GM19467 (cell line): ENCODE results near the gene TPCN2.
A peak's percentile ranks its signal among the peaks of the same experiment; 100 is the strongest.

ENCODE experiments used
- ATAC-seq: cut with Tn5 transposase; IDR thresholded peaks from one replicate; pipeline ENCODE4 v1.9.1; 2021; ENCODE audit warnings: mild to moderate bottlenecking, moderate library complexity; ENCODE audit not compliant: unreplicated experiment

The TPCN2 gene

DNA sequence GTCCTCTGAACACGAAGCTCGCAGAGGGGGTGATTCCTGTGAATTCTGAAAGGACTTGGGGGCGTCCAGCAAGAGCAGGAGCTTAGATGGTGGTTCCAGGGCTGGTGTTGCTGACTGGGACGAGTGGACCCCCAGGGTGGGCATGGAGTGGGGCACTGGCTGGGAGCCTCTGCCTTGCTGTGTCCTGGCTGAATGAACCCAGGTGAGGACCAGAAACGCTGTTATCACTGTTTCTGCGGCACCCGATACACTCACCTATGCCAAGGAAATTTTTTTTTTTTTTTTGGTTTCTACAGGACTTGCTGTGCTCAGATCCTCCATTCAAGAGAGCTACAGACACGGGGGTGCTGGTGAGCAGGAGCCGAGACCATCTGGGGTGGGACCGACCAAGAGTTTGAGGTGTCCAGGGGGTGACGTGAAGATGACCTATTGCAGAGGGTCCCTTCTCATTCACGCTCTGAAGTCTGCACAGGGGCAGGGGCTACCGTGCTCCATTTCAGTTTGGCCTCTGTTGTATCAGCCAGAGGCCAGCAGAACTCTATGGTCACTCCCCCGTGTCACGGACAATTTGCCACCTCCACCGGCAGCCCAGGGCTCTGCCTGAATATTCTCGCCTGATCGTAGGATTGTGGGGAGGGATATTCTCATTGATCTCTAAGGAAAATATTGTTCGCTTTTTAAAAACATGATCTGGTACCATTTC lies 110.6 kb downstream of the TPCN2 start:
- no peak for ATAC-seq

DNA sequence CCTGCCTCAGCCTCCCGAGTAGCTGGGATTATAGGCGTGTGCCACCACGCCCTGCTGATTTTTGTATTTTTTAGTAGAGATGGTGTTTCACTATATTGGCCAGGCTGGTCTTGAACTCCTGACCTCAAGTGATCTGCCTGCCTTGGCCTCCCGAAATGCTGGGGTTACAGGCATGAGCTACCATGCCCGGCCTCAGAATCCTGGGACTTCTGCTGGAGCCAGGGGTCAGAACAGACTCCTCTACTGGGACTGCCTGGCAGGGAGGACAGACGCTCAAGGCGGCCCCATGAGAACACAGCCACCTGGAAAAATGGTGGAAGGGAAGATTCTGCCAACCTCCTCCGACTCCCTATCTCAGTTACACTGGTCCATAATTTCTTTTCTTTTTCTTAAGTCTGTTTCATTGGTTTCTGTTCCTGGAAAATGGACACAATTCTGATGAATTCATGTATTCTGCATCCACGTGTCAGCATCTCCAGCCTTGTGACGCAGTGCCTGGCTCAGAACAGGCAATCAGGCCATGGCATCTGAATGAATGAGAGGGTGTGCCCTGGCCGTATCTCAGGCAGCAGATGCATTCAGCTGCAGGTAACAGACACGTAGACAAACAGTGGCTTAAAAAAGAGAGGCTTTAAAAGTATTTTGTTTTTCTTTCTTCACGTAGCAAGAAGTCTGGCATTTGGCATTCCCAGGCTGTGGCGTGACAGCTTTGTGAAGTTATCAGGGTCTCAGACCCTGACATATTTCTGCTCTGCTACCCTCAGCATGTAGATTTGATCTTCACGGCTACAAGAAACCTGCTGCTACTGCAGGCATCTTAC lies 111.8 kb downstream of the TPCN2 start:
- ATAC-seq = no peak

DNA sequence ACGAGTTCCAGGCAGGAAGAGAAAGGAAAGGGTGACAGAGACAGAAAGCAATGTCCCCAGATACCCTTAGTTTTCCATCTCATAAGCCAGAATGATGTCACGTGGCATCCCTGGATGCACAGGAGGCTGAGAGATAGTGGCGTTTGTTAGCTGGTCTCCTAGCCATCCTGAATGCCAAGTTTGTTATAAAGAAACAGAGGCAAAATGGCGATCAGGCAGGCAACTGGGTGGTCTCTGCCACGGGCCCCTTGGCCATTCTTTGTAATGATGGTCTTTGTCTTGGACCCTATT lies 112.3 kb downstream of the TPCN2 start:
- ATAC-seq = no peak

DNA sequence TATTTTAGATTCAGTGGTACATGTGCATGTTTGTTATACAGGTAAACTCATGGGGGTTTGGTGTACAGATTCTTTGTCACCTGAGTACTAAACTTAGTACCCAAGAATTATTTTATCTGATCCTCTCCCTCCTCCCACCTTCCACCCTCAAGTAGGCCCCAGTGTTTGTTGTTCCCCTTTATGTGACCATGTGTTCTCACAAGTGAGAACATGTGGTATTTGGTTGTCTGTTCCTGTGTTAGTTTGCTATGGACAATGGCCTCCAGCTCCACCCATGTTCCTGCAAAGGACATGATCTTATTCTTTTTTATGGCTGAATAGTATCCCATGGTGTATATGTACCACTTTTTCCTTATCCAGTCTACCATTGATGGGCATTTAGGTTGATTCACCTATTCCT lies 113.8 kb downstream of the TPCN2 start:
- no peak for ATAC-seq

DNA sequence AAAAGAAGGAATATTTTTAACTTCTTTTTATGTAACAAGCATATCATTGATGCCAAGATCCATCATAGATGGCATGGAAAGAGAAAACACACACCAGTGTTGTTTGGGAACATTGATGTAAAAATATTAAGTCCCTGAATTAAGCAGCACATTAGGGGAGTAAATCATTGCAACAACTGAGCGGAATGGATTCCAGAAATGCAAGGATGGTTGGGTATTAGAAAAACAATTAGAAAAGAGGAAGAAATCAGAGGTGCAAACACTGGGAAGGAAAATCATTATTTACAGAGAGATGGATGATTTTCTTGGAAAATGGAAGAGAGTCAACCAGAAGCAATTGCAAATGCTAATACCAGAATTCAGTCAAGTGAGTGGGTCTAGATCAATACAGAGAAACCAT lies 115.1 kb downstream of the TPCN2 start:
- no peak for ATAC-seq

DNA sequence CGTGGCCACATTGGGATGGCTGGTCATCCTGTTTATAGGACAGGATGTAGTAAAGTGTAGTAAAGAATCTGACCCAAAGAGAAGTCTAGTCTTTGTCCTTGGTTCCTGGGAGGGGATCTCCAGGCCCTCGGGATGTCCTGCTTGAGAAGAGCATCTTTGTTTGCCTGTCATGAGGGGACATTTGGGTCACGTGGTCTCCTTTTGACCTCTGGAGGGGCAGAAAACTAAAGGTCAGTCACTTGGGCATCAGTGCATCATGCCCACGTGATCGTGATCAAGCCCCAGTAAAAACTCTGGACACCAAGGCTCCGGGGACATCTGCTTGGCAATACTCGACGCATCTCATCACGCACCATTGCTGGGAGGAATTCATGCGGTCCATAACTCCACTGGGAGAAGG lies 116.1 kb downstream of the TPCN2 start:
- ATAC-seq = no peak

DNA sequence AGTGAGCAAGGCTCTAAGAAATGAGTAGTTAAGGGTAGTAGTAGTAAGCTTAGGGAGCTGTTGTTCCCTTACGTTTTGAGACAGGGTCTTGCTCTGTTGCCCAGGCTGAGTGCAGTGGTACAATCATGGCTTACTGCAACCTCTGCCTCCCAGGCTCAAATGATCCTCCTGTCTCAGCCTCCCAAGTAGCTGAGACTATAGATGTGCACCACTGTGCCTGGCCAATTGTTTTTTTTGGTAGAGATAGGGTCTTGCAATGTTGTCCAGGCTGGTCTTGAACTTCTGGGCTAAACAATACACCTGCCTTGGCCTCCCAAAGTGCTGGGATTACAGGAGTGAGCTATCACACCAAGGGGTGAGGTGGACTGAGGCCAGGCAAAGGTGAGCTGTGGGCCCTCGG lies 117.0 kb downstream of the TPCN2 start:
- ATAC-seq = no peak

DNA sequence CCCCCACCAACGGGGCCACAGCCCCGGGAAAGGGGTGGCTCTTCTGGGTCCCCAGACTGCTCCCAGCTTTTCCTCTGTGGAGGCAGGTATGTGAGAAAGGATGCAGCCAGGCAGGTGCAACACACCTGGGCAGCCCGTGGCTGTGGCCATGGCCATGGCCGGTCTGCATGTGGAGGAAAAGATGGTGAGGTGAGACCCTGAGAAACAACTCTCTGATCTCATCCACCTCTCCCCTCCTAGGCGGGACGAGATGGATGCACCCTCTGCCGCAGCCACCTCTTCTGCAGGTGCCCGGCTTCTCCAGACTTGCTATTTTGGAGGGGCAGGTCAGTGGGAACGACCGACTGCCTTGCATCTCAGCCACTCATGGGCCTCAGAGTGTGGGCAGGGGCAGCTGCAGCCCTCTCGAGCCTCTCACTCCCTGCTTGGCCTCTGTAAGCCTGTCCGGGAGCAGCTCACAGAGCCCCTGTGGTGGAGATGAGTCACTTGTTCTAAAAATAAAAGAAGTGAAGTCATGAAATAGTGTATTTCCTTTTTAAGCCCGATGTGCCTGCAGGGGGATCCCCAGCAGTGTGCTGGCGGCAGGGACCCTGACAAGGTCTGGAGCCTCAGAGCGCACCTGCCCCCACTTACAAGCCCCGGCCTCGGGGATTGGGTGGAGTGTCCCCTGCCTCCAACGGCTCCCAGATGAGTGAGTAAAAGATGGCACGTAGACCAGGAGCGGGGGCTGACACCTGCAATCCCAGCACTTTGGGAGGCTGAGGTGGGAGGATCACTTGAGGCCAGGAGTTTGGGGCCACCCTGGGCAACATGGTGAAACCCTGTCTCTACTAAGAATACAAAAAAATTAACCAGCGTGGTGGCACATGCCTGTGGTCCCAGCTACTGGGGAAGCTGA lies 117.7 kb downstream of the TPCN2 start:
- peak; percentile 84 for ATAC-seq

DNA sequence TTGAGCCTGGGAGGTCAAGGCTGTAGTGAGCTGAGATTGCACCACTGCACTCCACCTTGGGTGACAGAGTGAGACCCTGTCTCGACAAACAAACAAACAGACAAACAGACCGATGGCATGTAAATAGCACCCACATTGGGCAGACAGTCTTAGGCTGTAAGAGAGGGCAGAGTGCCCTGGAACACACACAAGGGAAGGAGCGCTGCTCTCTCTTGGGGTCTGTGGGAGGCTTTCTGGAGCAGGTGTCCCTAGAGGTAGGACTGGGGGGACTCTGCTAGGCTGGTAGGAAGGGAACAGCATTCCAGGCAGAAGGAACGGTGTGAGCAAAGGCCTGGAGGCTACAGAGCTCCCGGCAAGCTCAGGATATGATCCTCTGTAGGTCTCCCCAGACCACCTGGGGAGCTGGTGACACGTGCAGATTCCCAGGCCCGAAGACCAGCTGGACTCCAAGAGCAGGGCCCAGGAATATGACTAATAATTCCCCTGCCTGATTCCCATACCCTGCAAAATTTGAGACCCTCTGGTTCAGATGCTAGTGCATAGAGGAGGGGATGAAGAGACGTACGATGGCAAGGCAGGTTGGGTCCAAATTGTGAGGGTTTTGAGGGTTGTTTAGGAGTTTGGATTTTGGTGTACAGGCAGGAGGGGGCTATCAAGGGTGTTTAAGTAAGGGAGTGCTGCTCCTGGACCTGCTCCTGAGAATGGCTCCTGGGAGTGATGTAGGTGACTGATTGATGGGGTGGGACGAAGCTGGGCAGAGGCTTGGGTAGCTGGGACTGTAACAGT lies 118.6 kb downstream of the TPCN2 start:
- ATAC-seq = peak; percentile 20

DNA sequence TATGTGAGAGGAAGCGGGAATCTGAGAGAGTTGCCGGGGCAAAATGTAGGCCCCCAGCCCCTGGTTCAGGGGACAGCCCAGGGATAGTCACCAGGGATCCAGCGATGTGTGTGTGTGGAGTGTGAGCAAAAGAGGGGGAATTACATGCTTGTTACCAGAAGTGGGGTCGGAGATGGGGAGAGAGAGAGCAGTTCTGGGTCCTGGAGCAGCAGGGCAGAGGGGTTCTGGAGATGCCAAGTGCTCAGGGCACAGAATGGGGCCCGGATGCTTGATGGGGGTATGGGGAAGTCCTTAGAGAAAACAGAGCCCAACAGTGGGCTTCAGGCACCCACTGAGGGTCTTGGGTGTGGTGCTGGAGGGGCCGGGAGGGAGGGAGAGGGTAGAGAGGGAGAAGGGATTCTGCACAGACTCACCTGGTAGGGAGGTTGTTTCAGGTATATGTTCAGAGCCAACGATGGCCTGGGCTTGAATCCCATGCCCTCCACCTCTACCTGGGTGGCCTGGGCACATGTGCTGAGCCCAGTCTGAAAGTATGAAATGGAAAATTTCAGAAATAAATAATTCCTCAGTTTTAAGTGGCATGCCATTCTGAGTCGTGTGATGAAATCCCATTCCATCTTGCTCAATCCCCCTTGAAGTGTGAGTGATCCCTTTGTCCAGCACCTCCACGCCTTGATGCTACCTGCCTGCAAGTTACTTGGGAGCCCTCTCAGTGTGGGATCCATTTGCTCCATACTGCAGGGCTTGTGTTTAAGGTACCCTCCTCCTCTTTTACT lies 119.4 kb downstream of the TPCN2 start:
- no peak for ATAC-seq

DNA sequence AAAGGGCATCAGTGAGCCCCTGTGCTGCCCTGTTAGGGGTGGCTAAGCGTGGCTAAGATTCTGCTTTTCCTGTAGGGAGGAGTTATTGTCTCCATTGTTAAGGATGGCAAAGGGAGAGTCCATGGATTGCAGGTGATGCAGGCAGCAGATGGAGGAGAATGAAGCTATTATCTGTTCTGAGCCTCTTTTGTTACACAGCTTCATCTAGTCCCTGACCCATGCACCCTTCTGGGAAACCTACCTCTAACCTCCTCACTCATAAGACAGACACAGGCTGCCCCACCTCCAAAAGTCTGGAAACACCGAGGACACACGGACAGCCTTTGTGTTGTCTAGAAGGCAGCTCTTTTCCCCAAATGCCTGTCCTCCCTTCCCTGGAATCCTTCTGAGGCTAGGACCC lies 120.7 kb downstream of the TPCN2 start:
- ATAC-seq = no peak

DNA sequence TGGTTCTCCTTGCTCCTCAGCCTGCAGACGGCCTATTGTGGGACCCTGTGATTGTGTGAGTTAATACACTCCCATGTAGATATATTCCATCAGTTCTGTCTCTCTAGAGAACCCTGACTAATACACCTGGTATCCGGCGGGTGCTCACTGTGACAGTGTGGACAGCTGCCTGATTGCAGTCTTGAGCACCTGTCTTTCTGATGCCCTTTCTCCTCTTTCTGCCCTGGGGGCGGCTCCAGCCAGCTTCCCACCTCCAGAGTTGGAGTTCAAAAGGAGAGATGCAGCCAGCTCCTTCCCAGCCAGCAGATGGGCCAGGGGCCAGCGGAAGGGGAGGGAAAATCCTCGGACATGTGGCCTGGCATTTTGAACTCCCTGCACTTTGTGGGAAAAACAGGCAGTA lies 122.0 kb downstream of the TPCN2 start:
- no peak for ATAC-seq

DNA sequence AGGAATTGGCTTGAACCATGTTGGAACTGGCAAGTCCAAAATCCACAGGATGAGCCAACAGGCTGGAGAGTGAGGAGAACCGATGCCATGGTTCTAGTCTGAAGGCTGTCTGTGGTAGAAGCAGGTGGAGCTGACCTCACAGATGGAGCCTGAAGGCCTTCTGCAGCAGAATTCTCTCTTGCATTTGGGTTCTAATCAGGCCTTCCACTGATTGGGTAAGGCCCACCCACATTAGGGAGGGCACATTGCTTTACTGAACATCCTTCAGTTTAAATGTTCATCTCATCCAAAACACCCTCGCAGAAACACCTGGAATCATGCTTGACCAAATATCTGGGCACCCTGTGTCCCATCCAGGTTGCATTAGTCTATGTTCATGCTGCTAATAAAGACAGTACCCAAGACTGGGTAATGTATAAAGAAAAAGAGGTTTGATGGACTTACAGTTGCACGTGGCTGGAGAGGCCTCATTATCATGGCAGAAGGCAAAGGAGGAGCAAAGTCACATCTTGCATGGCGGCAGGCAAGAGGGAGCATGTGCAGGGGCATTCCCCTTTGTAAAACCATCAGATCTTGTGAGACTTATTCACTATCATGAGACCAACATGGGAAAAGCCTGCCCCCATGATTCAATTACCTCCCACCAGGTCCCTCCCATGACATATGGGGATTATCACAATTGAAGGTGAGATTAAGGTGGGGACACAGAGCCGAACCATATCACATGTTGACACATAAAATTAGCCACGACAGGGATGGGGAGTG lies 122.9 kb downstream of the TPCN2 start:
- ATAC-seq = no peak

DNA sequence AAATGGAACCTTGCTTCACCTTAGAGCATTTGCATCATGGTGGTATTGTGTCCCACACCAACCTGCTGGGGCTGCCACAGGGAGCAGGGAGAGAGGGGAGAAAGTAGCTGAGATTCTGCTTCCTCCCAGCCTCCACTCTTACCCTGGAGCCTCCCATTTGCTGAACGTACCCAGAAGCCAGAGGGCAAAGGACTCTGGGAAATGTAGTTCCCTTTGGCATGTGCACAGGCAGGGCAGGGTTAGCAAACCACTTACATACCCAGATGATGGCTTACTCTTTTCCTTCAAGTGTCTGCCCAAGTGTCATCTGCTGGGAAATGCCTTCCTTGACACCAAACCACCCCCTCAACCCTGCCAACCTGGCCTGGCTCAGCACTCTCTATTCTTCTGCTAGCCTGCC lies 123.9 kb downstream of the TPCN2 start:
- ATAC-seq = no peak

DNA sequence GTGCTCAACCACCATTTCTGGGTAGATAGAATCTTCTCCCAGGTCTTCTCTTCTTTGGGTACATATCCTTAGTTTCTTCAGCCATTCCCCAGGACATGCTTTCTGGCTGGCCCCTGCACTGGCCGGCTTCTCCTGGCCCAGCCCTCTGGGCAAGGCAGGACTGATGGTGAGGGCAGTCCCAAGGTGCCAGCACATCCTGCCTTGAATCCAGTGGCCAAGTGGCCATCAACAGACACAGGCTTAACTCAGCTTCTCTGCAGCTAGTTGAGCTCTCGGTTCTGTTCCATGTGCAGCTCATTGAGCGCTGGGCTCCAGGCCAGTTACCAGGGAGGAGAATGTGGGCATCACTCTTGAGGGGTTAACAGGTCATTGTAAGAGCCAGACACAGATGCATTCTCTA lies 124.6 kb downstream of the TPCN2 start:
- no peak for ATAC-seq

DNA sequence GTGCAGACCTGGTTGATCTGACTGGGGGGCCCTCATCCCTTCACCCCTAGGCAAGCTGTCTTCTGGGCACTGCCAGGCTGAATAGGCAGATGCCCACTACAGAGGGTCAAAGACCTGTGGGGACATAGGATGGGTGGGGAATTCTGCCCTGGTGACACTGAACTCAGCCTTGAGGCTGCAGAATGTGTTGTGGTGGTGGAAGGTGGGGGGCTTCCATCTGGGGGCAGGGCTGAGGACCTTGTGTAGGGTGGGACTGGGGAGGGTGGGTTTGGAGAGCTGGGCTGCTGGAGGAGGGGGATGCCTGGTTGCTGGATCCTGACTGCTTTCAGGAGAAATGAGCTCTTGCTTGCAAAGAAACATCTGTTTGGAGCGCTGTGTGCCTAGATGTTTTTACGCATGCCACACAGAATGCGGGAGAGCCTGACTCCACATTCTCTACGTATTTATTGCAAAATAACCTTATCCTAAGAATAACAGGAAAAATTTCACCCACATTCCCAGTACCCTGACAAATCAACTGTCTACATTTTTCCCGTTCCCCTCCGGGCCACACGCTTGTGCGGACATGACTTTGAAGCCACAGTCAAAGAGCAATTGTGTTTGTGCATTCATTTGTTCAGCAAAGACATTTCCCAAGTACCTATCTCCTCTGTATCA lies 125.3 kb downstream of the TPCN2 start:
- ATAC-seq = no peak

DNA sequence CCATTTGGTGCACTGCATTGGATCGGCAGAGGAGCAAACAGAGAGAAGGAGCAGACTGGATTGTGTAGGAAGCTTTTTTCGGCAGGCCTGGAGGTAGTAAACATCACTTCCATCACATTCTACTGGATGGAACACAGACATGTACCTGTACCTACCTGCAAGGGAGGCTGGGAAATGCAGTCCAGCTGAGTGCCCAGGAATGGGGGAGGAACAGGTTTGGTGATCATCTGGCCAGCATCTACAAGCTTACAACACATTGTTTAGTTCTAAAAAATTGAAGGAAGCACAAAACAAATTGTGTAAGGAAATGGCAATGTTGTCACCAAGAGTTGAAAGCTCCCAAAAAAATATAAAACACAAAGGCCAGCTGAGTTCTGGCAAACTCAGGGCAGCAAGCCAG lies 126.1 kb downstream of the TPCN2 start:
- ATAC-seq = no peak

DNA sequence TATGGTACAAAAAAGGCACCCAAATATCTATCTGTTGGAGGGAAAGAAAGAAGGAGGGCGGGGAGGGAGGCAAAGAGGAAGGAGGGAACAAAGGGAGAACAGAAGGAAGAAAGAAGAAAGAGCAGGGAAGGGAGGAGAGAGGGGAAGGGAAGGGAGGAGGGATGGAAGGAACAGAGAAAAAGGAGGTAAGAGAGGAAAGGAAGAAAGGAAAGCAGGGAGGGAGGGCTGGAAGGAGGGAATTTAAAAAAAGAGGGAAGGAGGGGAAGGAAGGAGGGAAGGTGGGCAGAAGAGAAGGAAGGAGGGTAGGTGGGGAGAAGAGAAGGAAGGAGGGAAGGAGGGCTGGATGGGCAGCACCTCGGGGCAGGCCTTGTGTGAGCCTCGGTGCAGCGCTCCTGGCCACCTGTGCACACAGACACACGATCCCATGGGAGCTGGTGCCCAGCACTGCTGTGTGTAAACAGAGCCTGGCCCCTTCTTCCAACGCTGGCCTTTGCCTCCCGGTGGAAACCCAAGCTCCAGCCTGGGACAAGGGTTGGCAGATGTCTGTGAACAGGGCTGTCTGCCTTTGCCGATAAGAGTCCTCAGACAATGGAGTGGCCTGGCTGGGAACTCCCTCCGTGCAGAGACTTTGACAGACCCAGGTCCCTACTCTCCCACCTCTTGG lies 130.2 kb downstream of the TPCN2 start:
- ATAC-seq = no peak
